IPS-11a (cell line): ENCODE measurements around the gene C3orf22.

Source experiments
- H3K4me3 ChIP-seq: one replicate; pipeline ENCODE4 v1.5.1; 2013; ENCODE audit warnings: low read depth, low read length, control low read depth

C3orf22 gene

GRCh38 chr3:126528419-126528799 lies 30.3 kb downstream of the C3orf22 start:
- no peak overlapping the region for H3K4me3 ChIP-seq

- no peak overlapping the region for H3K4me3 ChIP-seq
Observed at GRCh38 chr3:126527455-126528211, 31.1 kb downstream of the C3orf22 start.

- H3K4me3 ChIP-seq = no peak overlapping the region
Observed at GRCh38 chr3:126527006-126527405, 31.7 kb downstream of the C3orf22 start.

- no peak overlapping the region for H3K4me3 ChIP-seq
Observed at GRCh38 chr3:126526668-126527005, 32.1 kb downstream of the C3orf22 start.

- no peak overlapping the region for H3K4me3 ChIP-seq
Observed at GRCh38 chr3:126525853-126526667, 32.7 kb downstream of the C3orf22 start.

- no peak overlapping the region for H3K4me3 ChIP-seq
Observed at GRCh38 chr3:126525091-126525852, 33.5 kb downstream of the C3orf22 start.

- H3K4me3 ChIP-seq = peak overlapping the region; percentile 39
Observed at GRCh38 chr3:126524429-126524988, 34.2 kb downstream of the C3orf22 start.

- H3K4me3 ChIP-seq = peak within 1 kb of the TSS; percentile 39
Observed at GRCh38 chr3:126523745-126524428, 34.8 kb downstream of the C3orf22 start, which contains the start of gene CHST13. Gene CHST13 (plus strand): TSS chr3:126524155. CDS start chr3:126524333, 178 bp downstream.

GRCh38 chr3:126522363-126522788 lies 36.4 kb downstream of the C3orf22 start:
- no peak overlapping the region for H3K4me3 ChIP-seq

GRCh38 chr3:126521122-126521891 lies 37.4 kb downstream of the C3orf22 start:
- H3K4me3 ChIP-seq = no peak overlapping the region

GRCh38 chr3:126519506-126520455 lies 39.0 kb downstream of the C3orf22 start:
- no peak overlapping the region for H3K4me3 ChIP-seq

- H3K4me3 ChIP-seq = no peak overlapping the region
Observed at GRCh38 chr3:126518779-126519177, 40.0 kb downstream of the C3orf22 start.

- no peak overlapping the region for H3K4me3 ChIP-seq
Observed at GRCh38 chr3:126517986-126518778, 40.5 kb downstream of the C3orf22 start.

- no peak within 1 kb of the TSS for H3K4me3 ChIP-seq
Observed at GRCh38 chr3:126517291-126517951, 41.3 kb downstream of the C3orf22 start, which contains the start of gene UROC1. Gene UROC1 (minus strand): TSS chr3:126517773. CDS start chr3:126517719, 54 bp downstream.

GRCh38 chr3:126516936-126517290 lies 41.8 kb downstream of the C3orf22 start:
- H3K4me3 ChIP-seq = no peak overlapping the region

- H3K4me3 ChIP-seq = no peak overlapping the region
Observed at GRCh38 chr3:126516152-126516935, 42.4 kb downstream of the C3orf22 start.
